Panc1 (cell line): ENCODE measurements around the gene CDHR5.

Experiments used
- CTCF ChIP-seq: fragments of 450-650 bp; IDR thresholded peaks from 2 replicates; pipeline ENCODE4 v1.5.1; 2017; ENCODE audit warnings: mild to moderate bottlenecking
- POLR2AphosphoS5 ChIP-seq: IDR thresholded peaks from 2 replicates; pipeline ENCODE4 v1.6.1; 2012; ENCODE audit warnings: mild to moderate bottlenecking, low read depth, low read length, moderate library complexity
- REST ChIP-seq, 2 experiments: IDR thresholded peaks; 2 replicates each; pipeline ENCODE4 v1.6.1; 2011 to 2012; ENCODE audit warnings: low read depth in 2 of 2, control low read depth in 1 of 2, low read length in 1 of 2, mild to moderate bottlenecking in 1 of 2, moderate library complexity in 1 of 2; ENCODE audit not compliant: insufficient read depth in 1 of 2
- SIN3A ChIP-seq: IDR thresholded peaks from 2 replicates; pipeline ENCODE4 v1.6.1; 2012; ENCODE audit warnings: low read depth, mild to moderate bottlenecking, low read length, moderate library complexity, borderline replicate concordance; ENCODE audit not compliant: insufficient read depth
- TCF7L2 ChIP-seq: IDR thresholded peaks from 2 replicates; pipeline ENCODE4 v1.6.1; 2011; ENCODE audit warnings: mild to moderate bottlenecking, low read depth, low read length, inconsistent platforms

- TF ChIP-seq CTCF (no peak), POLR2AphosphoS5 (no peak), REST (IDR thresholded peaks at IDR 0.05; ENCODE audit: insufficient read depth in 1 of 2, low read depth in 2 of 2, low read length in 1 of 2) (no peak), TCF7L2 (no peak), SIN3A (no peak)
These were observed 36.8 kb downstream of the CDHR5 start for GRCh38 chr11:587978-588380.
